Endothelial cell of umbilical vein (primary cell): ENCODE results near the gene SLC35G3. TPM values are rescaled to one million over a fixed set of nuclear protein-coding genes. Genes with fewer than 3 reads are reported as not detected.

Source experiments
- BruUV-seq: library from RNA; stranded (reverse); fragments of 400-500 nt; replicated peaks from 2 replicates; lab custom pipeline; 2021; lab: Mats Ljungman, UMichigan
- CTCF ChIA-PET: fragments of 300-600, 350-600 bp; sonication (Branson Sonifier 250); formaldehyde crosslinking; loops from one replicate; lab custom pipeline; 2021; ENCODE audit warnings: antibody characterized with exemption, inconsistent platforms; lab: Charles Lee
- POLR2A ChIA-PET: fragments of 300-600, 350-600 bp; sonication (Branson Sonifier 250); formaldehyde crosslinking; loops from one replicate; lab custom pipeline; 2021; ENCODE audit warnings: antibody characterized with exemption, inconsistent platforms; lab: Charles Lee
- DNase-seq: peaks from one replicate; pipeline ENCODE4 v3.0.0-alpha.2; 2011; ENCODE audit warnings: low read depth, low spot score
- FAIRE-seq: peaks from 2 replicates; lab custom pipeline; 2011; peaks lifted over from hg19 to GRCh38; lab: Jason Lieb, UNC
- H2AFZ ChIP-seq: 2 replicates; pipeline ENCODE4 v1.6.0; 2012; ENCODE audit warnings: low read depth, low read length, control low read depth, inconsistent platforms
- H3K27ac ChIP-seq: 2 replicates; pipeline ENCODE4 v1.5.1; 2011; ENCODE audit warnings: low read depth, mild to moderate bottlenecking, control low read depth, low read length, moderate library complexity; ENCODE audit not compliant: insufficient read depth
- H3K27me3 ChIP-seq, 2 experiments: 2 replicates each; pipeline versions ENCODE4 v1.6.0 to v1.6.1; 2011; ENCODE audit warnings: low read length in 2 of 2, mixed read lengths in 1 of 2; ENCODE audit not compliant: control insufficient read depth in 2 of 2, insufficient read depth in 2 of 2
- H3K36me3 ChIP-seq, 2 experiments: 2 replicates in 1 of 2; 3 replicates in 1 of 2; pipeline ENCODE4 v1.5.1; 2011; ENCODE audit warnings: low read length in 2 of 2, mild to moderate bottlenecking in 1 of 2, moderate library complexity in 1 of 2; ENCODE audit not compliant: control insufficient read depth in 2 of 2, insufficient read depth in 2 of 2; ENCODE audit errors: extremely low read depth in 1 of 2
- H3K4me1 ChIP-seq: 3 replicates; pipeline ENCODE4 v1.5.1; 2011; ENCODE audit warnings: mild to moderate bottlenecking, low read length; ENCODE audit not compliant: control insufficient read depth, insufficient read depth; ENCODE audit errors: extremely low read depth
- H3K4me2 ChIP-seq: 2 replicates; pipeline ENCODE4 v1.6.1; 2011; ENCODE audit warnings: low read length, control low read depth, mixed read lengths; ENCODE audit not compliant: insufficient read depth
- H3K4me3 ChIP-seq, 3 experiments: fragments of 200-600 bp in 1 of 3; sonication (generic), shearing (Covaris generic) in 1 of 3; replicated peaks in 1 of 3; 2 replicates each; pipeline ENCODE4 v1.5.1; 2011 to 2016; ENCODE audit warnings: control low read depth in 3 of 3, low read length in 3 of 3, mild to moderate bottlenecking in 2 of 3, inconsistent platforms in 1 of 3, low read depth in 1 of 3, moderate library complexity in 1 of 3; ENCODE audit not compliant: insufficient read depth in 1 of 3
- H3K79me2 ChIP-seq: 2 replicates; pipeline ENCODE4 v1.6.0; 2012; ENCODE audit warnings: low read length, inconsistent platforms; ENCODE audit not compliant: control insufficient read depth, insufficient read depth
- H3K9ac ChIP-seq: replicated peaks from 2 replicates; pipeline ENCODE3; 2011; ENCODE audit warnings: low read length, control low read depth; ENCODE audit not compliant: insufficient read depth; ENCODE audit errors: extremely low read depth
- H3K9me1 ChIP-seq: replicated peaks from 3 replicates; pipeline ENCODE4 v1.6.0; 2011; ENCODE audit warnings: mild to moderate bottlenecking, low read length; ENCODE audit not compliant: control insufficient read depth, insufficient read depth; ENCODE audit errors: extremely low read depth
- H3K9me3 ChIP-seq: replicated peaks from 2 replicates; pipeline ENCODE4 v1.5.1; 2012; ENCODE audit warnings: low read length, inconsistent platforms; ENCODE audit not compliant: control insufficient read depth, insufficient read depth
- H4K20me1 ChIP-seq: replicated peaks from 2 replicates; pipeline ENCODE3; 2011; ENCODE audit warnings: mild to moderate bottlenecking, low read length; ENCODE audit not compliant: control insufficient read depth, insufficient read depth; ENCODE audit errors: extremely low read depth
- EZH2 ChIP-seq: IDR thresholded peaks from 2 replicates; pipeline ENCODE4 v1.6.1; 2012; ENCODE audit warnings: borderline replicate concordance, low read depth, mild to moderate bottlenecking, moderate library complexity, low read length, inconsistent platforms; ENCODE audit not compliant: severe bottlenecking
- FOS ChIP-seq: IDR thresholded peaks from 2 replicates; pipeline ENCODE4 v1.6.1; 2011; ENCODE audit warnings: mild to moderate bottlenecking, low read length, moderate library complexity, borderline replicate concordance; ENCODE audit not compliant: insufficient read depth
- GATA2 ChIP-seq: IDR thresholded peaks from 2 replicates; pipeline ENCODE4 v1.7.0; 2011; ENCODE audit warnings: low read depth, mild to moderate bottlenecking, moderate library complexity, mixed read lengths, low read length; ENCODE audit not compliant: insufficient read length, insufficient read depth
- JUN ChIP-seq: IDR thresholded peaks from 2 replicates; pipeline ENCODE4 v1.6.1; 2011; ENCODE audit warnings: borderline replicate concordance, low read depth; ENCODE audit not compliant: insufficient read length, insufficient read depth
- MYC ChIP-seq: IDR thresholded peaks from one replicate; pipeline ENCODE4 v1.6.1; 2011; ENCODE audit warnings: mild to moderate bottlenecking, low read depth, low read length
- POLR2A ChIP-seq: IDR thresholded peaks from 2 replicates; pipeline ENCODE4 v1.6.1; 2012; ENCODE audit warnings: low read depth, mild to moderate bottlenecking, control low read depth, low read length
- POLR2AphosphoS5 ChIP-seq: IDR thresholded peaks from 2 replicates; pipeline ENCODE4 v1.6.1; 2012; ENCODE audit warnings: low read depth, mild to moderate bottlenecking, control low read depth, low read length, moderate library complexity; ENCODE audit not compliant: insufficient read depth
- dilution Hi-C: fragments of 300-500 bp; cut with MboI; formaldehyde crosslinking; loops from one replicate; pipeline ENCODE4 v1.15.0; 2019; ENCODE audit warnings: low sequenced_read_pairs; ENCODE audit not compliant: extremely low pct_ligation_motif_present
- intact Hi-C: fragments of 100-400 bp; cut with micrococcal nuclease; formaldehyde crosslinking; loops from one replicate; pipeline ENCODE4 v1.10.0; 2022
- polyA plus RNA-seq, 4 experiments: library from polyadenylated mRNA; depleted of rRNA in 3 of 4; stranded (reverse) in 3 of 4; unstranded in 1 of 4; fragments of >200 nt; gene quantifications; 2 replicates each; pipeline versions ENCODE4 v1.2.1 to v1.2.3, GENCODE V29; 2011 to 2012; ENCODE audit warnings: missing spikeins in 1 of 4
- total RNA-seq: library from RNA; stranded (reverse); gene quantifications from 2 replicates; pipeline ENCODE4 v1.2.3, GENCODE V29; 2021
- TF ChIP-seq, protein P1 (sequence below), 2 donors: IDR thresholded peaks; 1 replicate in 1 of 2; 2 replicates in 1 of 2; pipeline ENCODE4 v1.5.1; 2011; ENCODE audit warnings: low read length in 2 of 2, mild to moderate bottlenecking in 2 of 2, moderate library complexity in 2 of 2, control low read depth in 1 of 2, inconsistent platforms in 1 of 2, low read depth in 1 of 2; ENCODE audit not compliant: insufficient read depth in 1 of 2; ENCODE audit errors: extremely low read depth in 1 of 2
- TF ChIP-seq, protein P2 (sequence below): IDR thresholded peaks from 2 replicates; pipeline ENCODE4 v1.6.1; 2011; ENCODE audit not compliant: insufficient read depth, insufficient read length

The SLC35G3 gene
- total and polyA plus RNA-seq, 2 donors (not counting 3 experiments of a cell fraction or from before 2014, with no cell fraction given) = not detected

DNA sequence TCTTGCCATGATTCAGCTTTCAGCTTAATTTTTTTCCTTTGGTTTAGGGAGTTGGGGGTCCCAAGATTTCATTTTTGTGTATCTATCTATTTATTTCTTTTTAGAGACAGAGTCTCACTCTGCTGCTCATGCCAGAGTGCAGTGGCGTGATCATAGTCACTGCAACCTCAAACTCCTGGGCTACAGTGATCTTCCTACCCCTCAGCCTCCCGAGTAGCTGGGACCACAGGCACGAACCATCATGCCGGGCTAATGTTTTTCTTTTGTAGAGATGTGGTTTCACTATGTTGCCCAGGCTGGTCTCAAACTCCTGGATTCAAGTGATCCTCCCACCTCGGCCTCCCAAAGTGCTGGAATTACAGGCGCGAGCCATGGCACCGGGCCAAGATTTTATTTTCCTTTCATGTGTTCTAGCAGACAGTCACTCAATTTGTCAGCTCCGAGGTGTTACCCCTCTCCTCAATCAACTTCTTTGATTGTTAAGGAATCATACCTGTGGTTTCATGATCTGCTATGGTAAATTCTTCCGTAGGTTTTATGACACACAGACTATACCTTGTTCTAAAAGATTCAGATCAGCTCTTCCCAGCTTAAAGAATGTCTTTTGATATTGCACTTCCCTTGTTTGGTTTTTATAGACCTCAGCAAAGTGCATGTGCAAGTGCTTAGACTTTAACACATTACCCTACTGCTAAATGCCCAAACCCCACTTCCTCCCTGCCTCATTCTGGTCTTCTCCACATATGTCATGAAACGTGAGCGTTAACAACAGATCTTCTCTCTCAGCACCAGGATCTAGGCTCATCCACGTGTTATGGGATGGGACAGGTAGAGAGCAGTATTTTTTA, 33.6 kb downstream of the SLC35G3 start:
- H3K27ac ChIP-seq = no peak overlapping the region
- no peaks in the 10 kb centered on the region for H3K9me3 ChIP-seq
- no peak overlapping the region for H3K4me2 ChIP-seq
- BruUV-seq = no TSS peak
- no peaks in the 10 kb centered on the region for H3K4me1 ChIP-seq
- no peaks in the 10 kb centered on the region for H3K79me2 ChIP-seq
- H4K20me1 ChIP-seq = no peaks in the 10 kb centered on the region
- TF ChIP-seq, protein P1, sequence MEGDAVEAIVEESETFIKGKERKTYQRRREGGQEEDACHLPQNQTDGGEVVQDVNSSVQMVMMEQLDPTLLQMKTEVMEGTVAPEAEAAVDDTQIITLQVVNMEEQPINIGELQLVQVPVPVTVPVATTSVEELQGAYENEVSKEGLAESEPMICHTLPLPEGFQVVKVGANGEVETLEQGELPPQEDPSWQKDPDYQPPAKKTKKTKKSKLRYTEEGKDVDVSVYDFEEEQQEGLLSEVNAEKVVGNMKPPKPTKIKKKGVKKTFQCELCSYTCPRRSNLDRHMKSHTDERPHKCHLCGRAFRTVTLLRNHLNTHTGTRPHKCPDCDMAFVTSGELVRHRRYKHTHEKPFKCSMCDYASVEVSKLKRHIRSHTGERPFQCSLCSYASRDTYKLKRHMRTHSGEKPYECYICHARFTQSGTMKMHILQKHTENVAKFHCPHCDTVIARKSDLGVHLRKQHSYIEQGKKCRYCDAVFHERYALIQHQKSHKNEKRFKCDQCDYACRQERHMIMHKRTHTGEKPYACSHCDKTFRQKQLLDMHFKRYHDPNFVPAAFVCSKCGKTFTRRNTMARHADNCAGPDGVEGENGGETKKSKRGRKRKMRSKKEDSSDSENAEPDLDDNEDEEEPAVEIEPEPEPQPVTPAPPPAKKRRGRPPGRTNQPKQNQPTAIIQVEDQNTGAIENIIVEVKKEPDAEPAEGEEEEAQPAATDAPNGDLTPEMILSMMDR (IDR thresholded peaks at IDR 0.05; ENCODE audit: extremely low read depth in 1 of 2, insufficient read depth in 1 of 2, low read depth in 1 of 2, low read length in 2 of 2) = no peak
- TF ChIP-seq JUN = no peak
- no peak for TF ChIP-seq GATA2
- TF ChIP-seq POLR2AphosphoS5 = no peak
- TF ChIP-seq EZH2 = no peak
- no peak for TF ChIP-seq MYC
- TF ChIP-seq, protein P2, sequence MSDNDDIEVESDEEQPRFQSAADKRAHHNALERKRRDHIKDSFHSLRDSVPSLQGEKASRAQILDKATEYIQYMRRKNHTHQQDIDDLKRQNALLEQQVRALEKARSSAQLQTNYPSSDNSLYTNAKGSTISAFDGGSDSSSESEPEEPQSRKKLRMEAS = no peak
- no peak for TF ChIP-seq FOS
- no peak for TF ChIP-seq POLR2A
- intact Hi-C loops (no loop called here), dilution Hi-C loops (no loop called here)
- no peaks in the 10 kb centered on the region for H3K36me3 ChIP-seq
- H3K27me3 ChIP-seq = peaks cover 4 to 11% of the 10 kb centered on the region in 2 experiments
- no peak overlapping the region for H2AFZ ChIP-seq
- no peak overlapping the region for H3K4me3 ChIP-seq
- ChIA-PET CTCF (no interaction called here), POLR2A (no interaction called here)
- DNase-seq = no peak
- H3K9me1 ChIP-seq = no peaks in the 10 kb centered on the region
- no peak for FAIRE-seq
- no peak overlapping the region for H3K9ac ChIP-seq
